ENCODE data around the gene C12orf76. TPM values are rescaled to one million over a fixed set of nuclear protein-coding genes. Genes with fewer than 3 reads are reported as not detected.

C12orf76 gene
- total RNA-seq, 1 experiment from 2014 or later: 9.7 TPM

GRCh38 chr12:109991586-109991985 is 56.7 kb downstream of the C12orf76 start:
- Histone ChIP-seq H2AFZ (ENCODE audit: low read length) (no peak overlapping the region), H3K4me2 (ENCODE audit: insufficient read depth, insufficient read length, low read length) (no peak overlapping the region), H2BK15ac (ENCODE audit: low read depth, low read length) (no peak overlapping the region), H3K4ac (ENCODE audit: low read depth, low read length) (no peak overlapping the region), H3K56ac (ENCODE audit: insufficient read length, low read depth, low read length) (no peak overlapping the region), H3K9ac (ENCODE audit: extremely low read depth, insufficient read length, low read length) (no peak overlapping the region), H3T11ph (ENCODE audit: low read length) (no peak overlapping the region), H4K91ac (ENCODE audit: insufficient read length, low read depth, low read length) (no peak overlapping the region), H2BK20ac (ENCODE audit: low read depth, low read length, poor library complexity, severe bottlenecking) (no peak overlapping the region), H4K8ac (replicated peaks; ENCODE audit: insufficient read length, low read depth, low read length) (no peak overlapping the region), H3K27ac (ENCODE audit: insufficient read length, low read depth, low read length) (no peak overlapping the region), H2BK5ac (ENCODE audit: insufficient read length, low read length) (no peak overlapping the region), H3K14ac (ENCODE audit: insufficient read depth, low read length) (no peak overlapping the region), H3K18ac (ENCODE audit: insufficient read length, low read depth, low read length) (no peak overlapping the region), H2AK5ac (ENCODE audit: insufficient read length, low read length) (no peak overlapping the region), H3K23ac (ENCODE audit: insufficient read length, low read depth, low read length) (no peak overlapping the region), H3K9me3 (ENCODE audit: control insufficient read depth, low read depth, low read length) (no peaks in the 10 kb centered on the region), H3K79me1 (ENCODE audit: insufficient read depth, low read depth, low read length, poor library complexity, severe bottlenecking) (no peaks in the 10 kb centered on the region), H2BK12ac (ENCODE audit: insufficient read length, low read depth, low read length) (no peak overlapping the region), H2BK120ac (ENCODE audit: low read depth, low read length, poor library complexity, severe bottlenecking) (no peak overlapping the region), H3K79me2 (ENCODE audit: insufficient read depth, low read length) (no peaks in the 10 kb centered on the region), H4K20me1 (ENCODE audit: control insufficient read depth, insufficient read depth, insufficient read length) (no peaks in the 10 kb centered on the region), H3K4me1 (ENCODE audit: insufficient read depth, low read length) (no peaks in the 10 kb centered on the region), H4K5ac (ENCODE audit: insufficient read length, low read depth, low read length) (no peak overlapping the region), H3K23me2 (ENCODE audit: insufficient read length, low read depth, low read length, poor library complexity, severe bottlenecking) (peaks cover 4% of the 10 kb centered on the region), H3K27me3 (ENCODE audit: insufficient read depth, low read length) (no peaks in the 10 kb centered on the region)
- Mint-ChIP-seq H3K36me3 (ENCODE audit: insufficient read depth in 1 of 3, low read depth in 3 of 3) (peaks cover 10 to 31% (median 11%) of the 10 kb centered on the region in 3 experiments; a peak in 6 of 7 replicates), H3K4me3 (no peak overlapping the region), H3K4me1 (peaks cover 13 to 16% of the 10 kb centered on the region in 2 experiments), H3K27ac (no peak overlapping the region; a peak in 1 of 7 replicates), H3K27me3 (ENCODE audit: low read depth) (no peaks in the 10 kb centered on the region), H3K9me3 (no peaks in the 10 kb centered on the region)
- no CpG with 5 or more reads among the region's 5 CpGs for WGBS (ENCODE audit: extremely low coverage, insufficient read length, low lambda C conversion rate)
- no peak for TF ChIP-seq CTCF (conservative IDR thresholded peaks at IDR 0.05)
- no peak for DNase-seq

Other genes starting within 250 kb of the C12orf76 start
- gene TRPV4, start 215.1 kb downstream of the C12orf76 start, total RNA-seq (2021): 4.9 TPM in 2 replicates
- gene GLTP, start 168.0 kb downstream of the C12orf76 start, total RNA-seq (2021): 15.5 and 15.7 TPM in 2 replicates
- gene TCHP, start 148.2 kb downstream of the C12orf76 start, total RNA-seq (2021): 12.6 and 13.3 TPM in 2 replicates
- gene GIT2, start 52.2 kb downstream of the C12orf76 start, total RNA-seq (2021): 25.0 and 27.0 TPM in 2 replicates
- 18.0 and 19.1 TPM in 2 replicates for gene ANKRD13A, start 49.1 kb downstream of the C12orf76 start, total RNA-seq (2021)
- gene IFT81, start 75.8 kb upstream of the C12orf76 start, total RNA-seq (2021): 9.3 and 9.7 TPM in 2 replicates
- gene ATP2A2, start 232.7 kb upstream of the C12orf76 start, total RNA-seq (2021): 257 and 260 TPM in 2 replicates

All from H9 (cell line).